NCI-H187 treated with DMSO at 0.1 percent for 48 hours (cell line): Measurements from ENCODE around the gene PTPN5.
"Not testable (repeated sequence)": the region's sequence is repeated elsewhere in the genome, so short reads cannot be mapped to it uniquely, and the experiment has no call there.

Source experiments
- DNase-seq: peaks from one replicate; lab custom pipeline; 2025; lab: John Stamatoyannopoulos, UW

Gene PTPN5

GRCh38 chr11:18709414-18709813 lies 82.2 kb downstream of the PTPN5 start:
- no peak for DNase-seq

- no peak for DNase-seq
Observed at GRCh38 chr11:18707811-18708340, 83.7 kb downstream of the PTPN5 start.

DNA sequence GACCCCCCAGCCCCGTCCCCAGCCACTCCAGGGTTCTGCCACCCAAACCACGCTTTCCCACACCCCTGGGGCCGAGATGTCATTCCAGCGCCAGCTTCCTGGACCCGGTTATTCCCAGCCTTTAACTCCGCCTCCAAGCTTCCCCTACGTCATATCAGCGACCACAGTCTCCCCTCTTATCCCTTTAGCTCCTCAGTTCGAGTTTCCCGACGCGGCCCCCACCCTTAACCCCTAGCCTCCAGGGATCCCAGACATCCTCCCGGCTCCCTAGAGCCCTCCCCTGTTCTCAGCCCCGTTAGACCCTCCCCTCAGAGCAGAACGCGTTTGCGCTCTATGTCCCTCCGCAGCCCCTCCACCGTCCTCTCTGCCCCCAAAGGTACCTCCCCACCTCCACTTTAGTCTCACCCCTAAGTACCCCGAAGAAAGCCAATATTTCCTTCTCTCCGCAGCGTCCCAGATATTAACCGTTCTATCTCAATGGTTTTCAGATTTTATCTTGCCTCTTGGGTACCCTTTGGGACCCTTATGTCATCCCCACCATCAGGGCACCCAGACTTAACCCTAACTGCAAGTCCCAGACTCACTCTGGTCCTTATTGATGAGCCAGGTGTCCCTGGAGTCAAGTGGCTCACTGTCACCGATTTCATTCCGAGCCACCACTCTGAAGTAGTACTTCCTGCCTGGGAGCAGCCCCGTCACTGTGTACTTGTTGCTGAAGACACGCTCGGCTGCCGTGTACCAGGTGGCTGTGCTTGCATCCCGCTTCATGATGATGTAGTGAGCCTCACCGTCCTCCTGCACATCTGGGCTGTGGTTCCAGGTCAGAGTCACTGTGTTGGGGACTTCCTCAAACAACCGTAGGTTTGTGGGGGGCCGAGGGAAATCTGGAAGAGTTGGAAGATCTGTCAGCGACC lies 85.0 kb downstream of the PTPN5 start:
- peak; percentile 24 for DNase-seq

DNA sequence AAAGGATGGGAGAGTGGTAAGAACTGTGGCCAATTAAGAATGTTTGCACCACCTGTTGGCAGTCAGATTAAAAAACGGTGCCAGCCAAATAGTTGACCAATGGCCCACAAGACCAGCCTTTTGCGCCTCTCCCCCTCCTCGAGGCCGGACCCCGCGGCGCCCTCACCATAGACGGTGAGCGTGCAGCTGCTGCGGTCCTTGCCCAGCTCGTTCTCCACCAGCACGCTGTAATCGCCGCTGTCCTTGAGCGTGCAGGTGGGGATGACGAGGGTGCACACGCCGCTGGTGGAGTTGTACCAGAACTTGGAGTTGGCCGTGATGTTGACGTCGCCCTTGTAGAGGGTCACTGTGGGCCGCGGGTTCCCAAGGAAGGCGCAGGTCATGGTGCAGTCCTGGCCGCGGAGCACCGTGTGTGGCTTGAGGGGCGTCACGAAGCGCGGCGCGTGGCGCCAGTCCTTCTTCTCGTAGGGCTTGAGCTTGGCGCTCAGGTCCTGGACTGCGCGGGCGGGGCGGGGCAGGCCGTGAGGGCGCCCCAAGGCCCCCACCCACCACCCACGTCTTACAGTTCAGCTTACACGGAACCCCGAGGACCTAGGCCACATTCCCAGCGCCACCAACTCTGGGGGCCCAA lies 85.8 kb downstream of the PTPN5 start:
- DNase-seq: no peak

DNA sequence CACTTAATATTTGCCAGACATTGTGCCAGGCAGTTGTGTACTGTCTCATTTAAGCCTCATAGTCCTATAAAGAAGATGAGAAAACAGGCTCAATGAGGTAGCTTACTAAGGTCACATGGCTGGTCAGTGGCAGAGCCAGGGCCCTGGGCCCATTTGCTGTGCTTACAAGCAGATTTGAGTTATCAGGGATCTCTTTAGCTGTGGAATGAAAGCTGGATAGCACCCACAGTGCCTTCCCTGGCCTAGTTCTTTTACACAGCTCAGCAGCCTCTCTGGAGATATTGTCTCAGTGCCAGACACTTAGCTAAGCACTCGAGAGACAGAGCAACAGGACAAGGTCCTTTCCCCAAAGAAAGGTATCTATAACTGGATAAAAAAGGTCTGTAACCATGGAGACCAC lies 86.9 kb downstream of the PTPN5 start:
- no peak for DNase-seq

- no peak for DNase-seq
Observed at GRCh38 chr11:18704045-18704645, 87.5 kb downstream of the PTPN5 start.

DNA sequence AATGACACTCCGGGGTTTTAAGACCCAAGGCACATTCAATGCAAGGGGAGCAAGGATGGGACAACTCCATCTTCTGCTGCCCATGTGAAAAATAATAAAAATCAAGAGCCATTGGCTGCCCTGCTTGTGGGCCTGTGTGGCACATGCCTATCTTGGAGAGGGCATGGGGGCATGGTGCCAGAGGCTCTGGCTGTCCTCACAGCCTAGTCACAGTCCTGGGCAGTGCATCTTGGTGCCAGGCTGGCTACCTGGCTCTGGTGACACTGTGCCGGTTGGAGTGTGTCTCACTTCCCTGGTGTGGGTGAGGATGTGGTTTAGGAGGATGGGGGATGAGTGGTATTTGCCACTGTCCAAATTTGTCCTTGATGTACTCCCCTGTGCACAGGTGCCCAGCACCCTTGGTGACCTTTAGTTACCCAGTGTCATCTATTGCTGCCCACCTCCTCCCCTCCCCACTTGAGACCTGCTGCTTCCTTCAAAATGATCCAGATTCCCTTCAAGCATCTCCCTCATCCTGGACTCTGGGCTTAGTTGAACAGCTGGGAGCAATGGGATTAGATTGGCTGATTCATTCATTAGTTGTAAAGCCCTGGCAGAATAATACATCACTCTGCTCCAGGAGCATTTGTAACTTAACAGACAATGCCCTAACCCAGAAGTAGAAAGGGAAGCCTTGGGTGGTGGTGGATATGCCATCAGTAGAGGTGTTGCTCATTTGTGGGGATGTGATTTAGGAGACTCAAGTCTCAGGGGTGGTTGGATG lies 88.4 kb downstream of the PTPN5 start:
- no peak for DNase-seq

GRCh38 chr11:18701614-18702216 lies 89.9 kb downstream of the PTPN5 start:
- no peak for DNase-seq

DNA sequence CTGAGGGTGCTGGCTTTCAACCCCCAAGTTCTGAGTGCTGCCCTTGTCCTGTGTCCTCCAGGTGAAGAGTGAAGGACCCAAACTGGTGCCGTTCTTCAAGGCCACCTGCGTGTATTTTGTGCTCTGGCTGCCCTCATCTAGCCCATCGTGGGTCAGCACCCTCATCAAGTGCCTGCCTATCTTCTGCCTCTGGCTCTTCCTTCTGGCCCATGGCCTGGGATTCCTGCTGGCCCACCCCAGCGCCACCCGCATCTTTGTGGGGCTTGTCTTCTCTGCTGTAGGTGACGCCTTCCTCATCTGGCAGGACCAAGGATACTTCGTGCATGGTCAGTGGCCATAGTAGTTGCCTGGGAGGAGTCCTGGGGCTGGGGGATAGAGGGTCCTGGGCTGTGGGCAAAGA lies 90.7 kb downstream of the PTPN5 start:
- no peak for DNase-seq

GRCh38 chr11:18700375-18700774 lies 91.2 kb downstream of the PTPN5 start:
- DNase-seq: no peak

GRCh38 chr11:18699848-18700261 lies 91.7 kb downstream of the PTPN5 start:
- DNase-seq: no peak

DNA sequence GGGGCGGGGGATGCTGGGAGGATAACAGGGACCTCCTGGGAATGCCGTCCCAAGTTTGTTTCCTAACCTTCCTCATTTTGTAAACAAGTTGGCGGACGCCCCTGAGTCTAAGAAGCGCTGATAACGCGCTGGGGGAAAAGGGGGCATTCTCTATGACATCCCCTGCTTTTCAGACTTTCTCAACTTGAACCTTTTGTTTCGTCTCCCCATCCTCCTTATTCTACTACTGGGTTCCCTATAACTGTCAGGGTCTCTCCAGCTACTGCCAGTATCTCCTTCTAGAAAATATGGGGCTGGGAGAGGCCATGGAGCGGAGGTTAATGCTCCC lies 92.4 kb downstream of the PTPN5 start:
- no peak for DNase-seq

- DNase-seq: peak; percentile 36
Observed at GRCh38 chr11:18698341-18699268, 93.0 kb downstream of the PTPN5 start, which contains the start of gene TMEM86A. TMEM86A (plus strand) TSS chr11:18698779; CDS start chr11:18698887, 108 bp downstream.

- DNase-seq: no peak
Observed at GRCh38 chr11:18697576-18697975, 94.0 kb downstream of the PTPN5 start.

DNA sequence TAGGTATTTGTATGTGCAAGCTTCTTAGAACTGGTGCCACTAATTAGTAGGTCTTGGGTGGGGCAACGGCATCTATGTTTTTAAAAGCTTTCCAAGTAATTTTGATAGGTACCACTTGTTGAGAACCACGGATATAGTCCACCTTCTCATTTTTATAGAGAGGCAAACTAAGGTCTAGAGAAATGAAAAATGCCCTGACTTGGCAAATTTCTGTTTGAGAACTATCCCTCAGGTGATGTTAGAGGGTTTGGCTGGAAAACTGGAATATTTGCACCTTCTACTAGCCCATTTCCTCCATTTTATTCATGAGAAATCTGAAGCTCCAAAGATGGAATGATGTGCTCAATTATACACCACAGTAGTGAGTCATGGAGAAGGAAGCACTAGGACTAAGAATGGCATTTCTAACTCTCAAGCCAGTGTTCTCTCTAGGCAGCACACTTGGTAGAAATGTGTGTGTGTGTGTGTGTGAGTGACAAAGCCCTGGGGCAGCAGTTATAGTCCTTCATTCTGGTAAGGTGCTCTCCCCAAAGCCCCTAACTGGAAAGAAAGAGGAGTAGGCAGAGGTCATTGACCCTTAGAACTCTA lies 94.9 kb downstream of the PTPN5 start:
- no peak for DNase-seq

DNA sequence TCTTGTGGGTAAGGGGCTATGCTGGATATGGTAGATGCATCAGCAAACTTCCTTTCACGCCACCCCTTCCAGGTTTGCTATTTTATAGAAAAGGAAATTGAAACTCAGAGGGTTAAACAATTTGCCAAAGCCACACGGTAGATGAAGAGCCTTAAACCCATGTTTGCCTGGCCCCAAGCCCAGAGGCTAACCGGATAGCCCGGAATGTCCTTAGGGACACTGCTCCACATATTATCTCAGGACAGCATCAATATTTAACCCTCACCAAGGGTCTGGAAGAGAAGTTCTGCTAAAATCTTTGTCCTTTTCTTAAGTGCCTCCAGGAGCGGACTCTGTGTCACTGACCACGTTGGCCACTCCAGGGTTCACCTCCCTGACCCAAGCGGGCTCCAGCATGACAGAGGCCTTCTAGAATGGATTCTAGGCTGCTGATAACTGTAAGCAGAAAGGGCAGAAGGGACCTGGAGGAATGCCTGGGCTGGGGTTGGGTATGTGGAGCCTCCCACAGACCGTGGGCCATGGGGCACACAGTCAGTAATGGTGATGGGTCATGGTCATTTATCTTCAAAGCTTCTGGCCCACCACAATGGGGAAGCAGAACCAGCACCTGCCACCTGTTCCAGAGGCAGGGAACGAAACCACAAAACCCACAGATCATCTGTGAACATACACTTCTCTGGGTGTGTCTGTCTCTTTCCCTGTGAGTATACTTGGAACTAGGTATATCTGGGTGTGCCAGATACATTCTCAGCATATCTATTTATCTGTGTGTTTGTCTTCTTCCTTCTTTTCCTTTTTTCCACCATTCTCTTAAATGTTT lies 98.4 kb downstream of the PTPN5 start:
- DNase-seq: no peak

GRCh38 chr11:18691467-18692140 lies 100.0 kb downstream of the PTPN5 start:
- DNase-seq: not testable (repeated sequence)

DNA sequence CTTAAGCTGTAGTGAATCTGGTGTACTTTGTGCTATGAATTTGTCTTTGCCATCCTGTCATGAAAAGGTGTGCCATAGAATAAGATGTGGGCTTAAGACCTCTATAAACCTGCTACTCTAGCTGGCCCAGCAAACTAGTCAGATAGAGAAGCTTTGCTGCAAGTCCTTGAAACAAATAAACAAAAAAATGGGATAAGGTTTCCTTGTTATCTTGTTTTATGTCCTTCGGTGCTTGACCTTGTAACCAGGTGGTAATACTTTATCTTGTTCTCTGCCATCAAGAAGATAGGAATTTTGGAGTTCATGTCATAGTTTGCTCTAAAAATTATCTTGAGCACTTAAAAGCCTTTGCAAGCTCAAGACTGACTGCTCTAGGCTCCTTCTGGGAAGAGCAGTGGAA lies 107.3 kb downstream of the PTPN5 start:
- DNase-seq: no peak

- no peak for DNase-seq
Observed at GRCh38 chr11:18682466-18682865, 109.1 kb downstream of the PTPN5 start.
